IPS DF 19.7 (cell line): Measurements from ENCODE around the gene FSIP1.

Source experiments
- DNase-seq: peaks from one replicate; pipeline ENCODE4 v3.0.0-alpha.2; 2013; ENCODE audit warnings: low read depth, low spot score

Gene FSIP1

GRCh38 chr15:39720621-39721611, 61.7 kb downstream of the FSIP1 start:
- DNase-seq: no peak

GRCh38 chr15:39720081-39720480, 62.6 kb downstream of the FSIP1 start:
- no peak for DNase-seq

- DNase-seq: no peak
These were observed 63.5 kb downstream of the FSIP1 start for GRCh38 chr15:39719109-39719508.

- no peak for DNase-seq
These were observed 65.5 kb downstream of the FSIP1 start for GRCh38 chr15:39717134-39717533.

GRCh38 chr15:39714251-39714650, 68.4 kb downstream of the FSIP1 start:
- no peak for DNase-seq

GRCh38 chr15:39713846-39714245, 68.8 kb downstream of the FSIP1 start:
- DNase-seq: no peak

- DNase-seq: no peak
These were observed 72.0 kb downstream of the FSIP1 start for GRCh38 chr15:39710681-39711080.

GRCh38 chr15:39709941-39710340, 72.7 kb downstream of the FSIP1 start:
- no peak for DNase-seq

GRCh38 chr15:39706206-39706605, 76.4 kb downstream of the FSIP1 start:
- no peak for DNase-seq

GRCh38 chr15:39704689-39705088, 78.0 kb downstream of the FSIP1 start:
- DNase-seq: no peak

GRCh38 chr15:39704235-39704634, 78.4 kb downstream of the FSIP1 start:
- no peak for DNase-seq

- DNase-seq: no peak
These were observed 80.7 kb downstream of the FSIP1 start for GRCh38 chr15:39701988-39702387.

GRCh38 chr15:39700375-39700700, 82.3 kb downstream of the FSIP1 start:
- no peak for DNase-seq

- no peak for DNase-seq
These were observed 82.9 kb downstream of the FSIP1 start for GRCh38 chr15:39699516-39700374.

- no peak for DNase-seq
These were observed 83.9 kb downstream of the FSIP1 start for GRCh38 chr15:39698444-39699390.

GRCh38 chr15:39697509-39697908, 85.1 kb downstream of the FSIP1 start:
- no peak for DNase-seq

GRCh38 chr15:39695793-39696192, 86.8 kb downstream of the FSIP1 start:
- no peak for DNase-seq

- DNase-seq: no peak
These were observed 90.0 kb downstream of the FSIP1 start for GRCh38 chr15:39692356-39693327.

- no peak for DNase-seq
These were observed 91.6 kb downstream of the FSIP1 start for GRCh38 chr15:39690881-39691634.
